Brain microvascular endothelial cell (primary cell): Measurements from ENCODE around the gene UBL7.

Source experiments
- DNase-seq: peaks from one replicate; pipeline ENCODE4 v3.0.0-alpha.2; 2020
- H3K27ac ChIP-seq: fragments of 250-450 bp; sonication (Bioruptor Pico); 2 replicates; pipeline ENCODE4 v1.5.1; 2020; ENCODE audit warnings: mild to moderate bottlenecking, moderate library complexity
- H3K27me3 ChIP-seq: fragments of 250-450 bp; sonication (Bioruptor Pico); replicated peaks from 2 replicates; pipeline ENCODE4 v1.5.1; 2020; ENCODE audit warnings: mild to moderate bottlenecking
- H3K36me3 ChIP-seq: fragments of 250-450 bp; sonication (Bioruptor Pico); replicated peaks from 2 replicates; pipeline ENCODE4 v1.5.1; 2020; ENCODE audit warnings: mild to moderate bottlenecking
- H3K4me3 ChIP-seq: 2 replicates; pipeline ENCODE4 v1.5.1; 2011; ENCODE audit warnings: low read depth, mild to moderate bottlenecking, control low read depth, low read length, moderate library complexity
- in situ Hi-C: cut with HindIII; loops from 2 replicates; pipeline ENCODE4 v1.10.0; 2017; ENCODE audit warnings: low sequenced_read_pairs, low pct_ligation_motif_present
- TF ChIP-seq, protein P1 (sequence below): IDR thresholded peaks from 2 replicates; pipeline ENCODE4 v1.5.1; 2011; ENCODE audit warnings: low read depth, mild to moderate bottlenecking, moderate library complexity, low read length, control low read depth, inconsistent platforms; ENCODE audit errors: missing control alignments

Gene UBL7

DNA sequence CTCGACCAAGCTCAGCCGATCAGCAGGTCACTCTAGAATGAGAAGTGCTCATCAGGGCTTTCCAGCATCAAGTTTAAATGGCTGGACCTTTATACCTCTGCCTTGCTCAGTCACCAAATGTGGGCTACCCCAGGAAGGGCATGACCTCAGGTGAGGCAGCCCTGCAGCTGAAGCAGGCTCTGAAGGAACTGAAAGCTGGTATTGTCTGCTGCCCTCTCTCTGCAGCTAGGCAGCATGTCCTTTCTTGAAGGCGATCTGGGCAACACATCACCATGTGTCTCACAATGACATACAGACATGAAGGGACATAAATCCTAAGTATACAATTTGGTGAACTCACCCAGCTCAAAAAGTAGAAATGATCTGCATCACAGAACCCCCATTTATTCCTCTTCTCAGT, 41.3 kb upstream of the UBL7 start:
- H3K36me3 ChIP-seq: no peaks in the 10 kb centered on the region
- TF ChIP-seq, protein P1, sequence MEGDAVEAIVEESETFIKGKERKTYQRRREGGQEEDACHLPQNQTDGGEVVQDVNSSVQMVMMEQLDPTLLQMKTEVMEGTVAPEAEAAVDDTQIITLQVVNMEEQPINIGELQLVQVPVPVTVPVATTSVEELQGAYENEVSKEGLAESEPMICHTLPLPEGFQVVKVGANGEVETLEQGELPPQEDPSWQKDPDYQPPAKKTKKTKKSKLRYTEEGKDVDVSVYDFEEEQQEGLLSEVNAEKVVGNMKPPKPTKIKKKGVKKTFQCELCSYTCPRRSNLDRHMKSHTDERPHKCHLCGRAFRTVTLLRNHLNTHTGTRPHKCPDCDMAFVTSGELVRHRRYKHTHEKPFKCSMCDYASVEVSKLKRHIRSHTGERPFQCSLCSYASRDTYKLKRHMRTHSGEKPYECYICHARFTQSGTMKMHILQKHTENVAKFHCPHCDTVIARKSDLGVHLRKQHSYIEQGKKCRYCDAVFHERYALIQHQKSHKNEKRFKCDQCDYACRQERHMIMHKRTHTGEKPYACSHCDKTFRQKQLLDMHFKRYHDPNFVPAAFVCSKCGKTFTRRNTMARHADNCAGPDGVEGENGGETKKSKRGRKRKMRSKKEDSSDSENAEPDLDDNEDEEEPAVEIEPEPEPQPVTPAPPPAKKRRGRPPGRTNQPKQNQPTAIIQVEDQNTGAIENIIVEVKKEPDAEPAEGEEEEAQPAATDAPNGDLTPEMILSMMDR: peak; percentile 15
- no peaks in the 10 kb centered on the region for H3K27me3 ChIP-seq
- H3K27ac ChIP-seq: no peak overlapping the region
- in situ Hi-C loops: no loop called here
- H3K4me3 ChIP-seq: no peak overlapping the region
- no peak for DNase-seq

DNA sequence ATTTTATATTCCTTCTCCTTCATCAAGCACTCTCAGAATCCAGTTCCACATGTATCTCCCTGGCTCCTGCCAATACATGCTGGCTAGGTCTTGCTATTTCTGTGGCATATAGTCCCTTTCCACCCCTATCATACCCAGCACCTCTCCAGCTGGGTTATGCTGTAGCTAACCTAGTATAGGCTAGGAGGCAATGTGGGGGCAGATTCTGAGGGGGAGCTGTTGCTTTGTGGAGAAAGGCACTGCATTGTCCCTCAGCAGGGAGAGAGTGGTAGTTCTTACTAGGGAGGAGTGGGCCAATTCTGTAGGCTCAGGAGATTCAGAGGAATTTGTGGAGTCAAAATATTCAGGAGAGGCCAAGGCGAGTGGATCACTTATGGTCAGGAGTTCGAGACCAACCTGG, 39.4 kb upstream of the UBL7 start:
- TF ChIP-seq, protein P1: no peak
- no peaks in the 10 kb centered on the region for H3K27me3 ChIP-seq
- DNase-seq: no peak
- H3K4me3 ChIP-seq: no peak overlapping the region
- H3K27ac ChIP-seq: no peak overlapping the region
- in situ Hi-C loops: no loop called here
- no peaks in the 10 kb centered on the region for H3K36me3 ChIP-seq

DNA sequence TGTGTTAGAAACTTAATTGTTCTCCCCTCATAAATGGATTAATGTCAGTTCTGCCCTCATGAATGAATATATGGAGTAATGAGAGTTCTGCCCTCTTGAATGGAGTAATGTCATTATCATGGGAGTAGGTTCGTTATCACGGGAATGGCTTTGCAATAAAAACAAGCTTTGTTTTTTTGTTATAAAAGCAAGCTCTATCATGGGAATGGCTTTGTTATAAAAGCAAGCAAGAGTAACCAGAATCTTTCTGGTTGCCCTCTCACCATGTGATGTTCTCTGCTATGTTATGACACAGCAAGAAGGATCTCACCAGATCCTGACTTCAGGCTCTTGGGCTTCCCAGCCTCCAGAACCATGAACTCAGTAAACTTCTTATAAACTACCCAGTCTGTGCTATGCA, 38.4 kb upstream of the UBL7 start:
- TF ChIP-seq, protein P1: no peak
- in situ Hi-C loops: no loop called here
- H3K27me3 ChIP-seq: no peaks in the 10 kb centered on the region
- H3K4me3 ChIP-seq: no peak overlapping the region
- no peak overlapping the region for H3K27ac ChIP-seq
- peak; percentile 16 for DNase-seq
- H3K36me3 ChIP-seq: no peaks in the 10 kb centered on the region

DNA sequence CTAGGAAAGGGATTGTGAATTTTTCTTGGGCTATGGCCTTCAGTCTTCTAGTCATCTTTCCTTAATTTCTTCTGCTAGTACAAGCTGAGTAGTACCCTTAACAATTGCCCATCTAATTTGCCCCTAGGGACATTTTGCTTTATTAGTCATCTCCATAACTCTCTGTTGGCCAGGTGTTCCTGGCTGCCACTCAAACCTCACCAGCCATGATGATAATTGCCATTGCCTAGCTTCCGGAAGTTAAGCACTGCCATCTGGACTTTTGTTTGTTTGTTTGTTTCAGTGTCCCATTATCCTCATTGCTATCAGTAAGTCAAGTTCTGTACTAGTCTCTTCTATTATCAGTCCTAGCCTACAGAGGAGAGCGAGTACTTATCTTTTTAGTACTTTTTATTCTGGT, 36.6 kb upstream of the UBL7 start:
- Histone ChIP-seq H3K4me3 (no peak overlapping the region), H3K36me3 (no peaks in the 10 kb centered on the region), H3K27me3 (no peaks in the 10 kb centered on the region), H3K27ac (no peak overlapping the region)
- DNase-seq: no peak
- in situ Hi-C loops: no loop called here
- TF ChIP-seq, protein P1: no peak

DNA sequence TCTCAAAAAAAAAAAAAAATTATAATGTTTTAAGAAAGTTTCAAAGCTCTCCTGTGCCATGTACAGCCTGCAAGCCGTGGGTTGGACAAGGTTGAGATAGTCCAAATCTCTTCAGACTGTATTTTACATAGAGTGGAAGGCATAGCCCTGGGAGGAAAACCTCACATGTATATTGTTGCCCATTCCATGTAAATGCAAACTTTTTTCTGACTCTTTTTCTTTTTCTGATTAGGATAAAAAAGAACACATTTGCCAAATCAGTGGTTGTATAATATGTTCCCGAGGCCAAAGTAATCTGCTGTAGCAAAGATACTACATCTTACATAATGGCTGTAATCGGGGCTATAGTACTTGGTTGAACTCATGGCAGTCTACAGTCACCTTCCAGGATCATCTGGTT, 35.7 kb upstream of the UBL7 start:
- no peak overlapping the region for H3K27ac ChIP-seq
- no peak overlapping the region for H3K4me3 ChIP-seq
- TF ChIP-seq, protein P1: no peak
- H3K36me3 ChIP-seq: no peaks in the 10 kb centered on the region
- no peaks in the 10 kb centered on the region for H3K27me3 ChIP-seq
- DNase-seq: no peak
- in situ Hi-C loops: no loop called here

DNA sequence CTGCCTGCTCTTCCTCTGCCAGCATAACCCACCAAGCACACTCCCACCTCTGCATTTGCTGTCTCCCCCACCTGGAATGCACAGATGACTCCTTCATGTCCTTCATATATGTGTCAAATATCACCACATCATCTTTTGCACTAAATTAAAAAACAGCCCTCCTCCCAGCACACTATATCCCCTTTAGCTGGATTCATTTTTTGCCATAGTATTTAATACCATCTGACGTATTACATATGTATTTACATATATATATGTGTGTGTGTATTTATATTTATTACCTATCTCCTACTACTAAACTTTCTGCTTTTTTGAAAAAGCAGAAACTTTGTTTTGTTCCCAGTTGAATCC, 29.4 kb upstream of the UBL7 start:
- in situ Hi-C loops: no loop called here
- Histone ChIP-seq H3K4me3 (no peak overlapping the region), H3K36me3 (no peaks in the 10 kb centered on the region), H3K27me3 (no peaks in the 10 kb centered on the region), H3K27ac (no peak overlapping the region)
- no peak for DNase-seq
- TF ChIP-seq, protein P1: no peak
